NCI-H1092 treated with DMSO at 0.1 percent for 48 hours (cell line): Measurements from ENCODE around the gene RWDD2A.

Experiments
- DNase-seq: peaks from one replicate; lab custom pipeline; 2025; lab: John Stamatoyannopoulos, UW

Gene RWDD2A

GRCh38 chr6:83198486-83199172, 5.5 kb downstream of the RWDD2A start:
- DNase-seq, result no peak

GRCh38 chr6:83199173-83199862, 6.2 kb downstream of the RWDD2A start:
- DNase-seq, result no peak

GRCh38 chr6:83199863-83200225, 6.7 kb downstream of the RWDD2A start:
- DNase-seq, result no peak

- no peak for DNase-seq
These were observed 8.9 kb downstream of the RWDD2A start for GRCh38 chr6:83202031-83202430.

GRCh38 chr6:83215131-83216047, 22.2 kb downstream of the RWDD2A start:
- peak; percentile 56 for DNase-seq

GRCh38 chr6:83216806-83217205, 23.6 kb downstream of the RWDD2A start:
- DNase-seq, result no peak

- no peak for DNase-seq
These were observed 25.5 kb downstream of the RWDD2A start for GRCh38 chr6:83218646-83219045.

GRCh38 chr6:83220121-83220520, 27.0 kb downstream of the RWDD2A start:
- no peak for DNase-seq

GRCh38 chr6:83221276-83221675, 28.1 kb downstream of the RWDD2A start:
- DNase-seq, result no peak

GRCh38 chr6:83221889-83222479, 28.8 kb downstream of the RWDD2A start:
- peak; percentile 3 for DNase-seq

GRCh38 chr6:83226517-83226916, 33.4 kb downstream of the RWDD2A start:
- no peak for DNase-seq

- DNase-seq, result no peak
These were observed 38.0 kb downstream of the RWDD2A start for GRCh38 chr6:83231146-83231545.

- DNase-seq, result no peak
These were observed 54.3 kb downstream of the RWDD2A start for GRCh38 chr6:83247471-83247870.
